IPS-15b (cell line): ENCODE results near the gene PHACTR1.

Experiments used
- H3K27me3 ChIP-seq: one replicate; pipeline ENCODE4 v1.6.1; 2013; ENCODE audit warnings: low read length; ENCODE audit not compliant: control insufficient read depth, insufficient read depth
- H3K36me3 ChIP-seq: one replicate; pipeline ENCODE4 v1.6.1; 2013; ENCODE audit warnings: low read length; ENCODE audit not compliant: control insufficient read depth, insufficient read depth
- H3K4me1 ChIP-seq: one replicate; pipeline ENCODE4 v1.6.1; 2013; ENCODE audit warnings: mild to moderate bottlenecking, low read length; ENCODE audit not compliant: control insufficient read depth, insufficient read depth
- H3K4me3 ChIP-seq: one replicate; pipeline ENCODE4 v1.5.1; 2013; ENCODE audit warnings: low read depth, low read length
- H3K9ac ChIP-seq: one replicate; pipeline ENCODE4 v1.6.1; 2013; ENCODE audit warnings: low read depth, mild to moderate bottlenecking, low read length
- H3K9me3 ChIP-seq: one replicate; pipeline ENCODE4 v1.6.1; 2013; ENCODE audit warnings: mild to moderate bottlenecking, low read length; ENCODE audit not compliant: control insufficient read depth, insufficient read depth

The PHACTR1 gene

GRCh38 chr6:13205106-13205505 is 488.5 kb downstream of the PHACTR1 start:
- Histone ChIP-seq H3K9ac (no peak overlapping the region), H3K36me3 (no peaks in the 10 kb centered on the region), H3K27me3 (no peaks in the 10 kb centered on the region), H3K4me3 (no peak overlapping the region), H3K4me1 (no peaks in the 10 kb centered on the region), H3K9me3 (no peaks in the 10 kb centered on the region)

GRCh38 chr6:13212096-13212495 is 495.5 kb downstream of the PHACTR1 start:
- Histone ChIP-seq H3K4me3 (no peak overlapping the region), H3K9me3 (no peaks in the 10 kb centered on the region), H3K4me1 (no peaks in the 10 kb centered on the region), H3K36me3 (no peaks in the 10 kb centered on the region), H3K9ac (no peak overlapping the region), H3K27me3 (no peaks in the 10 kb centered on the region)

- Histone ChIP-seq H3K36me3 (no peaks in the 10 kb centered on the region), H3K4me3 (no peak overlapping the region), H3K9me3 (no peaks in the 10 kb centered on the region), H3K4me1 (no peaks in the 10 kb centered on the region), H3K27me3 (no peaks in the 10 kb centered on the region), H3K9ac (no peak overlapping the region)
Measured at GRCh38 chr6:13212538-13212937, 496.0 kb downstream of the PHACTR1 start.

GRCh38 chr6:13215390-13215789 is 498.8 kb downstream of the PHACTR1 start:
- no peak overlapping the region for H3K9ac ChIP-seq
- no peaks in the 10 kb centered on the region for H3K27me3 ChIP-seq
- H3K4me3 ChIP-seq: no peak overlapping the region
- no peaks in the 10 kb centered on the region for H3K4me1 ChIP-seq
- H3K9me3 ChIP-seq: no peaks in the 10 kb centered on the region
- no peaks in the 10 kb centered on the region for H3K36me3 ChIP-seq

GRCh38 chr6:13216236-13217014 is 499.9 kb downstream of the PHACTR1 start:
- Histone ChIP-seq H3K9me3 (no peaks in the 10 kb centered on the region), H3K27me3 (no peaks in the 10 kb centered on the region), H3K4me3 (no peak overlapping the region), H3K4me1 (no peaks in the 10 kb centered on the region), H3K9ac (no peak overlapping the region), H3K36me3 (no peaks in the 10 kb centered on the region)

GRCh38 chr6:13217206-13217905 is 500.8 kb downstream of the PHACTR1 start:
- no peak overlapping the region for H3K9ac ChIP-seq
- no peaks in the 10 kb centered on the region for H3K9me3 ChIP-seq
- no peaks in the 10 kb centered on the region for H3K27me3 ChIP-seq
- no peaks in the 10 kb centered on the region for H3K4me1 ChIP-seq
- H3K4me3 ChIP-seq: no peak overlapping the region
- no peaks in the 10 kb centered on the region for H3K36me3 ChIP-seq

- Histone ChIP-seq H3K9me3 (no peaks in the 10 kb centered on the region), H3K27me3 (no peaks in the 10 kb centered on the region), H3K9ac (no peak overlapping the region), H3K4me3 (no peak overlapping the region), H3K36me3 (no peaks in the 10 kb centered on the region), H3K4me1 (no peaks in the 10 kb centered on the region)
Measured at GRCh38 chr6:13220266-13220665, 503.7 kb downstream of the PHACTR1 start.

- no peaks in the 10 kb centered on the region for H3K36me3 ChIP-seq
- H3K9me3 ChIP-seq: no peaks in the 10 kb centered on the region
- H3K4me1 ChIP-seq: no peaks in the 10 kb centered on the region
- H3K9ac ChIP-seq: no peak overlapping the region
- no peak overlapping the region for H3K4me3 ChIP-seq
- H3K27me3 ChIP-seq: no peaks in the 10 kb centered on the region
Measured at GRCh38 chr6:13222048-13222447, 505.5 kb downstream of the PHACTR1 start.

GRCh38 chr6:13226071-13226470 is 509.5 kb downstream of the PHACTR1 start:
- H3K9me3 ChIP-seq: no peaks in the 10 kb centered on the region
- no peaks in the 10 kb centered on the region for H3K36me3 ChIP-seq
- H3K4me3 ChIP-seq: no peak overlapping the region
- H3K27me3 ChIP-seq: no peaks in the 10 kb centered on the region
- H3K9ac ChIP-seq: no peak overlapping the region
- no peaks in the 10 kb centered on the region for H3K4me1 ChIP-seq

- no peaks in the 10 kb centered on the region for H3K36me3 ChIP-seq
- no peak overlapping the region for H3K9ac ChIP-seq
- H3K4me1 ChIP-seq: no peaks in the 10 kb centered on the region
- no peak overlapping the region for H3K4me3 ChIP-seq
- no peaks in the 10 kb centered on the region for H3K9me3 ChIP-seq
- H3K27me3 ChIP-seq: no peaks in the 10 kb centered on the region
Measured at GRCh38 chr6:13228264-13229204, 512.0 kb downstream of the PHACTR1 start.

- no peaks in the 10 kb centered on the region for H3K9me3 ChIP-seq
- H3K4me1 ChIP-seq: no peaks in the 10 kb centered on the region
- no peaks in the 10 kb centered on the region for H3K36me3 ChIP-seq
- no peak overlapping the region for H3K9ac ChIP-seq
- H3K27me3 ChIP-seq: no peaks in the 10 kb centered on the region
- H3K4me3 ChIP-seq: no peak overlapping the region
Measured at GRCh38 chr6:13229205-13230085, 512.9 kb downstream of the PHACTR1 start.
